Activated CD4-positive, alpha-beta T cell treated with anti-CD3 and anti-CD28 coated beads for 1 hour (primary cell): ENCODE measurements around the gene GATAD2B.
"Not testable (repeated sequence)": the region's sequence is repeated elsewhere in the genome, so short reads cannot be mapped to it uniquely, and the experiment has no call there.

Experiments
- DNase-seq: peaks from one replicate; pipeline ENCODE4 v3.0.0-alpha.2; 2020

The GATAD2B gene

DNA sequence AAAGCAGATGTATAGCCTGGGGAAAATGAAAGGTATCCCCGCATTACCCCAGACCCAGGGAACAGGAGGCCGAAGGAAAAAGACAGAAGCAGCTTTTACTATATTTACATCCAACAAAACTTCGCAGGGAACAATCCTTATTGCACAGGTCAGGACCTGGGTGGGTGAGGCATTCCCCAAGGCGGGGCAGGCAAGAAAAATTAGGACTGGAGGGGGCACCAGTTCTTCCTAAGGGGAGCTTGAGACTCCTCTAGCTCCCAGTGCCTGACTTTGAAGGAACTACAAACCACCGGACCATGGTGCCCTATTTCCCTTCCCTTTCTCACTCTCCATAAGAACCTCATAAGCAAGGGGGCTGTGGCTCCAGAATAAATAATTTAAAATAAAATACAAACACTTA, 6.7 kb upstream of the GATAD2B start:
- DNase-seq = no peak

GRCh38 chr1:153928791-153929341, 6.1 kb upstream of the GATAD2B start:
- no peak for DNase-seq

GRCh38 chr1:153928245-153928644, 5.5 kb upstream of the GATAD2B start:
- DNase-seq = no peak

DNA sequence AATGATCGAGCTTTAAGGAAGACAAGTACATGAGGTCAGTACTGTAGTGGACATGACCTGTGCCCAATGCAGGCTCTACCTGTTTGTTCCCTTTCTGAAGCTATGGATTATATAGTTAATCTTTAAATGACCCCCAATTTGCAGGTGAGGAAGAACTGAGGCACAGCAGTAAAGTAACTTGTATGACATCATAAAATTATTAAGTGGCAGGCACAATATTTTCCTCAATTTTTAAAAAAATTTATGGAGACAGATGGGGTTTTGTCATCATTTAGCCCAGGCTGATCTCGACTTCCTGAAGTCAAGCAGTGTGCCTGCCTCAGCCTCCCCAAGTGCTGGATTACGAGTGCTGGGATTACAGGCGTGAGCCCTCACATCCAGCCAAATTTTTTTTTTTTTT, 3.6 kb upstream of the GATAD2B start:
- no peak for DNase-seq

- no peak for DNase-seq
Observed at GRCh38 chr1:153922076-153922971, 448 bp downstream of the GATAD2B start.

- no peak for DNase-seq
Observed at GRCh38 chr1:153921803-153922075, 1.0 kb downstream of the GATAD2B start.

DNA sequence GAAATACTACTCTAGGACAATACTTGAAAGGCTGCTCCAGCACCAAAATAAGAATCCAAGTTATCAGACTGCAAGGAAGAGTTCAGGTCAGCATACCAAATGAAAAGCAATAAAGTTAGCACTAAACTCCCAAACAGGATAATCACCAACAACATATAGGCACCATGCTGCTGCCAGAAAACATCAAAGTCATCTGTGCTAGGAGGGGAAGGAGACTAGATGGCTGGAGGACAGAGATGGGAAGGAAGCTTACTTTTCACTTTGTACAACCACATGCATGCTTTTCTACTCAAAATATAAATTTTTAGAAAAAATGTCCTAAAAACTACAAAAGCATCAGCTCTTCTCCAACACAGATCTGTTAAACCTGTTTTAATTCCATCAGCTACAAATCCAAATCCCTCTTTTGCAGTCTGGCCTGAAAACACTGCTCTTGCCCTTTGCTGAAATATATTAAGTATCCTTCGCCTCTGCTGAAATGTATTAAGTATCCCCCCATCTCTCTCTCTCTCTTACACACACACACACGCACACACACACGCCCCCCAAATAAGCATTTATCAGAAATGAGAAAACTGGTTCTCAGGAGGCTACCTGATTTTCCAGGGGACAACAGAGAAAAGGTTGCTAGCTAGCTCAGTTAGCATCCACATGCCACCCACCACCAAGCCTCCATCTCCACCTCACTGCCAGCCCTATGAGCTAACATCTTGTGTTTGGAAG, 1.5 kb downstream of the GATAD2B start:
- DNase-seq = no peak

GRCh38 chr1:153919876-153920852, 2.6 kb downstream of the GATAD2B start:
- no peak for DNase-seq

DNA sequence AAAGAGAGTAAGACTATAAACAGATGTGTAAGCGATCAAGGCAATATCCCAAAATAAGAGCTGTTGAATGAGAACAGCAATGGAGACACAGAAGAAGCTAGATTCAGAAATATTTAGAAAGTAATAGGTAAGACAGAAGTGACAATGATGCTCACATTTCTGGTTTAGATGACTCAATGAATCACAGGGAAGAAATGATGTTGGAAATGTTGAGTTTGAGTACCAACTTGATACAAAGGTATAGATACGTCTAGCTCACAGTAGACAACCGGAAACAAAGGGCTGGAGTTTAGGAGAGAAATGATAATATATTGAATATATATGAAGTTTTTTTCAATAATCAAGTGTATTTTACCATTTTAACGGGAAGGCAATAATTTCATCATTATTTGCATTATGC, 6.5 kb downstream of the GATAD2B start:
- no peak for DNase-seq

DNA sequence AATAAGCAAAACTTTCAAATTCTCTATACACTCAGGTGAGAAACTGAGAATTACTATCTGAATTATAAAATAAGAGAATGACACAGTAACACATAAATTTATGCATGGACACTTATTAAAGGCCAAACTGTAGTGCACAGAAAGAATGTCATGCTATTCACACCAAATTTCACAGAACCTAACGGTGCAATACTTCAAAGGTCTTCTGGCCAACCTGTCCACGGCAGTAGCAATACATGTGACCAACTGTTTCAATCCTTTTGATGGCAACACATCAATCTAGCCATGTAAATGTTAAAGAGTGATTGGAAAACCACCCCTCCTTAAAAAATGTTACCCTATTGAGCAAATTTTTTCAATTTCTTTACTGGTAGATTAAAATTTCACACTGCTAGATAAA, 10.4 kb downstream of the GATAD2B start:
- DNase-seq = no peak

DNA sequence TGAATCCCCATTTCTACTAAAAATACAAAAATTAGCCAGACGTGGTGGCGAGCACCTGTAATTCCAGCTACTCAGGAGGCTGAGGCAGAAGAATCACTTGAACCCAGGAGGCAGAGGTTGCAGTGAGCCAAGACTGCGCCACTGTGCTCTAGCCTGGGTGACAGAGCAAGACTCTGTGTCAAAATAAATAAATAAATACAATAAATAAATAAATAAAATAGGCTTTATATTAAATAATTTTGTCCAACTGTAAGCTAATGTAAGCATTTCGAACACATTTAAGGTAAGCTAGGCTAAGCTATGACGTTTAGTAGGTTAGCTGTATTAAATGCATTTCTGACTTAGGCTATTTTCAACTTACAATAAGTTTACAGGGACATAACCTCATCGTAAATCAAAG, 12.2 kb downstream of the GATAD2B start:
- DNase-seq = not testable (repeated sequence)

DNA sequence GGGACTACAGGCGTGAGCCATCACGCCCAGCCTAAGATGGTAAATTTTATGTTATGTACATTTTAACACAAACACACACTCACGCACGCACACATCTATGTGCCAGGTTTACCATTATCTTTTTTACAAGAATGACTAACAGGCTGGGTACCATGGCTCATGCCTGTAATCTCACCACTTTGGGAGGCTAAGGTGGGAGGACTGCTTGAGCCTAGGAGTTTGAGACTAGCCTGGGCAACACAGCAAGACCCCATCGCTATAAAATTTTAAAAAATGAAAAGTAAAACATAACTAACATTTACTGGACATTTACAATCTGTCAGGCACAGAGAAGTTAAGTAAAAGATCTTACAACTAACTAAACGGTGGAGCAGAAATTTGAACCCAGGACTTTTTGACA, 14.7 kb downstream of the GATAD2B start:
- no peak for DNase-seq

DNA sequence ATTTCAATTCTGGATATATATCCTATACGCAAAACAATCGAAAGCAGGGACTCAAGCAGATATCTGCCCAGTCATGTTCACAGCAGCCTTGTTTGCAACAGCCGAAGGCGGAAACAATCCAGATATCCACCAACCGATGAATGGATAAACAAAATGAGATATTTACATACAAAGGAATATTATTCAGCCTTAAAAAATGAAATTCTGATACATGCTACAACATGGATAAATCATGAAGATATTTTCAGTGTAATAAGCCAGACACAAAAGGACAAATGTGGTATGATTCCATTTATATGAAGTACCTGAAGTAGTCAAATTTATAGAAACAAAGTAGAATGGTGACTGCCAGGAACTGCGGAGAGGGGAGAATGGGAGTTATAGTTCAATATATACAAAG, 15.6 kb downstream of the GATAD2B start:
- no peak for DNase-seq

- no peak for DNase-seq
Observed at GRCh38 chr1:153906396-153906795, 16.4 kb downstream of the GATAD2B start.

- DNase-seq = not testable (repeated sequence)
Observed at GRCh38 chr1:153905908-153906307, 16.9 kb downstream of the GATAD2B start.

DNA sequence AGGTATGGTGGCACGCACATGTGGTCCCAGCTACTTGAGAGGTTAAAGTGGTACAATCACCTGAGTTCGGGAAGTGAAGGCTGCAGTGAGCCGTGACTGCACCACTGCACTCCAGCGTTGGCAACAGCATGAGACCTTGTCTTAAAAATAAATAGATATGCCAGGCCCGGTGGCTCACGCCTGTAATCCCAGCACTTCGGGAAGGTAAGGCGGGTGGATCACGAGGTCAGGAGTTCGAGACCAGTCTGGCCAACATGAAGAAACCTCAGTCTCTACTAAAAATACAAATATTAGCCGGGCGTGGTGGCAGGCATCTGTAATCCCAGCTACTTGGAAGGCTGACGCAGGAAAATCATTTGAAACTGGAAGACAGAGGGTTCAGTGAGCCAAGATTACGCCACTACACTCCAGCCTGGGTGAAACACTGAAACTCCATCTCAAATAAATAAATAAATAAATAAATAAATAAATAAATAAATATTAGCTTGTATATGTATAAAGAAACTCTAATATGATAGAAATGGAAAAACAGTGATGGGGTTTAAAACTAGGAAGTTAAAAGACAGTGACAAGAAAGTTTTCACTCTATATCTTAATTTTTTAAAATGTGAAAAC, 18.8 kb downstream of the GATAD2B start:
- no peak for DNase-seq

DNA sequence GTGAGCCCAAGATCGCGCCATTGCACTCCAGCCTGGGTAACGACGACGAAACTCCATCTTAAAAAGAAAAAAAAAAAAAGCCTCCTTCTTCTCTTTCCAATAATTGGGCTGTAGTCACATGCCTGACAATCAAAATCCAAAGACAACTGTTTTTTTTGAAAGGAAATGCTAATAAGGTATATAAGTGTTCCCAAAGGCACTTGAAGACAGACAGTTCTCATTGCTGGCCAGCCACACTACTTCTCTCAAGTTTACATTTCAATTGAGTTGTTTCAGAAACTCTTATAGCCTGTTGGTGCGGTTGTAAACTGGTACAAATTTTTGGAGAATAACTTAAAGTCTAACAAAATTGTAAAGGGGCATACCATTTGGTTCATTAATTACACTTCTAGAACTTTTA, 23.3 kb downstream of the GATAD2B start:
- no peak for DNase-seq

DNA sequence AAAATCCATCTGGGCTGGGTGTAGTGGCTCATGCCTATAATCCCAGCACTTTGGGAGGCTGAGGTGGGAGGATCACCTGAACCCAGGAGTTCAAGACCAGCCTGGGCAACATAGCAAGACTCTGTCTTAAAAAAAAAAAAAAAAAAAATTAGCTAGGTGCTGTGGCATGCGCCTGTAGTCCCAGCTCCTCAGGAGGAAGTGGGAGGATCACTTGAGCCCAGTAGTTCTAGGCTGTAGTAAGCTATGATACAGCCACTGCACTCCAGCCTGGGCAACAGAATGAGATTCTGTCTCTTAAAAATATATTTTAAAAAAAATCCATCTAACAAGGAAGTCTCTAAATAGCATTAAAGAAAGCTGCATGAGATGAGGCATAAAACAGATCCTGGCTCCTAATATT, 26.9 kb downstream of the GATAD2B start:
- DNase-seq = not testable (repeated sequence)

- not testable (repeated sequence) for DNase-seq
Observed at GRCh38 chr1:153891042-153891441, 31.7 kb downstream of the GATAD2B start.

GRCh38 chr1:153888533-153888932, 34.2 kb downstream of the GATAD2B start:
- DNase-seq = no peak

DNA sequence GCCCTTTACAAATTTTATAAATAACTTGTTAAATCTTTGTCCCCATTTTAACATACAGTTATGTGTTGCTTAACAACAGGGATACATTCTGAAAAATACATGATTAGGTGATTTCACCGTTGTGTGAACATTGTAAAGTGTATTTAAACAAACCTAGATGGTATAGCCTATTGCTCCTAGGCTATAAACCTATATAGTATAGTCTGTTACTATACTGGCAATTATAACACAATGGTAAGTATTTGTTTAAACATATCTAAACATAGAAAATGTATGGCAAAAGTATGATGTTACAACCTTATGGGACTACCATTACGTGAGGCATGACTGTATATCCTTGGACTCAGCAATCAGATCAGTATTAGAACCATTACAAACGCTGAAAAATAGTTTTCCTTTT, 36.6 kb downstream of the GATAD2B start:
- DNase-seq = no peak

DNA sequence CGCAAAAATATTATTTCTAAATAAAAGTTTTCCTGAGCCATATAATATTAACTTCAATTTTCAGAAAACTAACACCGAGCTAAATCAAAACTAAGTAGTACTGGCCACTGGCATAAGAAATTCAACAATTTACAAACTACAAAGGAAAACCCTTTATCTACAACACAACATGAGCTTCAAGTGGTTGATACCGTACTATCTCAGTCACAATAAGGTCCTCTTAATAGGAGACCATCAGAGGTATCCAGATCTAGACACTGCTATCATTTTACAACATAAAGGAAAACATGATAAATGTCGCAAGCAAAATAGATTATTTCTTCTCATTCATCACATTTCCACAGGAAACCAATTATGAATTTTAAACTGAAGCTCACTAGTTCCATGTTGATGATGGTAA, 39.5 kb downstream of the GATAD2B start:
- DNase-seq = no peak
